ENCODE results near the gene IL18R1.

GRCh38 chr2:102401865-102402264, 46.3 kb downstream of the IL18R1 start:
- TF ChIP-seq CTCF (optimal IDR thresholded peaks at IDR 0.05 in 1 of 3, IDR thresholded peaks at IDR 0.05 in 1 of 3, conservative IDR thresholded peaks at IDR 0.05 in 1 of 3; ENCODE audit: extremely low read depth in 1 of 3, insufficient read depth in 2 of 3, low read length in 3 of 3) (no peak), EZH2 (IDR thresholded peaks at IDR 0.05; ENCODE audit: low read length) (no peak)
